GM13977 (cell line): ENCODE measurements around the gene FAM83G.

ENCODE experiments used
- DNase-seq: peaks from one replicate; pipeline ENCODE4 v3.0.0; 2012; ENCODE audit warnings: low spot score
- CTCF ChIP-seq: IDR thresholded peaks from 2 replicates; pipeline ENCODE4 v1.5.1; 2012; ENCODE audit warnings: mild to moderate bottlenecking, control low read depth; ENCODE audit not compliant: insufficient read depth; ENCODE audit errors: extremely low read depth, missing control alignments
- in situ Hi-C: fragments of 300-500 bp; cut with MboI; formaldehyde crosslinking; loops from one replicate; pipeline ENCODE4 v1.12.0; 2022; ENCODE audit warnings: low sequenced_read_pairs, low pct_unique_long_range_greater_than_20kb, mixed read lengths, inconsistent platforms; ENCODE audit not compliant: unreplicated experiment

FAM83G gene

GRCh38 chr17:19009970-19010369, 5.4 kb upstream of the FAM83G start:
- in situ Hi-C loops: loop anchor here (25.0 kb wide), 1 partner anchor 198 kb away; no protein-coding TSS in a partner anchor
- TF ChIP-seq CTCF: no peak

GRCh38 chr17:19006698-19007097, 2.1 kb upstream of the FAM83G start:
- DNase-seq: no peak
- in situ Hi-C loops: loop anchor here (25.0 kb wide), 1 partner anchor 194 kb away; no protein-coding TSS in a partner anchor
- TF ChIP-seq CTCF: no peak

More at GRCh38 chr17:19009970-19010369, 5.4 kb upstream of the FAM83G start:
- DNase-seq: no peak

- no peak for TF ChIP-seq CTCF
- in situ Hi-C loops: loop anchor here (25.0 kb wide), 1 partner anchor 194 kb away; no protein-coding TSS in a partner anchor
- DNase-seq: no peak
These were observed 1.3 kb upstream of the FAM83G start for GRCh38 chr17:19005789-19006430.

GRCh38 chr17:19005137-19005773, 691 bp upstream of the FAM83G start:
- no peak for TF ChIP-seq CTCF
- in situ Hi-C loops: loop anchor here (25.0 kb wide), 1 partner anchor 193 kb away; no protein-coding TSS in a partner anchor
- no peak for DNase-seq

- peak; percentile 75 for DNase-seq
- in situ Hi-C loops: loop anchor here (25.0 kb wide), 1 partner anchor 191 kb away; no protein-coding TSS in a partner anchor
- TF ChIP-seq CTCF: no peak
These were observed 782 bp downstream of the FAM83G start for GRCh38 chr17:19003543-19004420.
